Measurements from ENCODE around the gene NCOR2. TPM values are rescaled to one million over a fixed set of nuclear protein-coding genes. Genes with fewer than 3 reads are reported as not detected.

The NCOR2 gene
- total and polyA plus RNA-seq, 4 donors: 39.1 to 248 (median 124) TPM

- no peaks in the 10 kb centered on the region for H3K27me3 ChIP-seq (ENCODE audit: control insufficient read depth in 1 of 2, insufficient read depth in 2 of 2, low read length in 1 of 2)
- H3K36me3 ChIP-seq (ENCODE audit: control insufficient read depth in 1 of 2, insufficient read depth in 2 of 2, low read length in 1 of 2): no peaks in the 10 kb centered on the region
- H3K9me3 ChIP-seq (ENCODE audit: control insufficient read depth, low read length): no peaks in the 10 kb centered on the region
- DNase-seq (no peak), ATAC-seq (ENCODE audit: low FRiP score) (no peak)
- H3K27ac ChIP-seq (ENCODE audit: low read depth in 1 of 2, low read length in 2 of 2): no peak overlapping the region
- 29 to 31% methylated on average over 21 to 22 of the region's 22 CpGs for WGBS, 2 donors
- intact Hi-C loops (cut with DNase I): no loop called here
- H3K4me1 ChIP-seq (ENCODE audit: control insufficient read depth in 1 of 2, insufficient read depth in 2 of 2, low read length in 2 of 2): no peaks in the 10 kb centered on the region
- no peak overlapping the region for H3K4me3 ChIP-seq (ENCODE audit: low read length in 2 of 2)
Measured at GRCh38 chr12:124538194-124539082, 29.0 kb downstream of the NCOR2 start.

- H3K4me3 ChIP-seq (ENCODE audit: low read length in 2 of 2): no peak overlapping the region
- WGBS, 2 donors: 15 to 26% methylated on average over 12 of the region's 12 CpGs
- intact Hi-C loops (cut with DNase I): no loop called here
- no peak for DNase-seq
- no peaks in the 10 kb centered on the region for H3K9me3 ChIP-seq (ENCODE audit: control insufficient read depth, low read length)
- no peaks in the 10 kb centered on the region for H3K36me3 ChIP-seq (ENCODE audit: control insufficient read depth in 1 of 2, insufficient read depth in 2 of 2, low read length in 1 of 2)
- no peaks in the 10 kb centered on the region for H3K4me1 ChIP-seq (ENCODE audit: control insufficient read depth in 1 of 2, insufficient read depth in 2 of 2, low read length in 2 of 2)
- H3K27ac ChIP-seq (ENCODE audit: low read depth in 1 of 2, low read length in 2 of 2): no peak overlapping the region
- no peak for ATAC-seq (ENCODE audit: low FRiP score)
- H3K27me3 ChIP-seq (ENCODE audit: control insufficient read depth in 1 of 2, insufficient read depth in 2 of 2, low read length in 1 of 2): no peaks in the 10 kb centered on the region
Measured at GRCh38 chr12:124537525-124538193, 29.8 kb downstream of the NCOR2 start.

GRCh38 chr12:124536641-124537040 is 30.8 kb downstream of the NCOR2 start:
- no peak overlapping the region for H3K27ac ChIP-seq (ENCODE audit: low read depth in 1 of 2, low read length in 2 of 2)

GRCh38 chr12:124534776-124535740 is 32.4 kb downstream of the NCOR2 start:
- no peak overlapping the region for H3K27ac ChIP-seq (ENCODE audit: low read depth in 1 of 2, low read length in 2 of 2)
- WGBS, 2 donors: 87 to 89% methylated on average over 24 of the region's 24 CpGs
- ATAC-seq (ENCODE audit: low FRiP score) (no peak), DNase-seq (no peak)
- H3K27me3 ChIP-seq (ENCODE audit: control insufficient read depth in 1 of 2, insufficient read depth in 2 of 2, low read length in 1 of 2): no peaks in the 10 kb centered on the region
- H3K36me3 ChIP-seq (ENCODE audit: control insufficient read depth in 1 of 2, insufficient read depth in 2 of 2, low read length in 1 of 2): no peaks in the 10 kb centered on the region
- no peaks in the 10 kb centered on the region for H3K9me3 ChIP-seq (ENCODE audit: control insufficient read depth, low read length)
- no peaks in the 10 kb centered on the region for H3K4me1 ChIP-seq (ENCODE audit: control insufficient read depth in 1 of 2, insufficient read depth in 2 of 2, low read length in 2 of 2)
- no peak overlapping the region for H3K4me3 ChIP-seq (ENCODE audit: low read length in 2 of 2)
- intact Hi-C loops (cut with DNase I): no loop called here

More at GRCh38 chr12:124536641-124537040, 30.8 kb downstream of the NCOR2 start:
- 74 to 83% methylated on average over 9 of the region's 9 CpGs for WGBS, 2 donors
- Histone ChIP-seq H3K9me3 (ENCODE audit: control insufficient read depth, low read length) (no peaks in the 10 kb centered on the region), H3K36me3 (ENCODE audit: control insufficient read depth in 1 of 2, insufficient read depth in 2 of 2, low read length in 1 of 2) (no peaks in the 10 kb centered on the region), H3K4me1 (ENCODE audit: control insufficient read depth in 1 of 2, insufficient read depth in 2 of 2, low read length in 2 of 2) (no peaks in the 10 kb centered on the region), H3K4me3 (ENCODE audit: low read length in 2 of 2) (no peak overlapping the region), H3K27me3 (ENCODE audit: control insufficient read depth in 1 of 2, insufficient read depth in 2 of 2, low read length in 1 of 2) (no peaks in the 10 kb centered on the region)
- intact Hi-C loops (cut with DNase I): no loop called here
- ATAC-seq (ENCODE audit: low FRiP score) (no peak), DNase-seq (no peak)

GRCh38 chr12:124533456-124533855 is 34.0 kb downstream of the NCOR2 start:
- Histone ChIP-seq H3K27me3 (ENCODE audit: control insufficient read depth in 1 of 2, insufficient read depth in 2 of 2, low read length in 1 of 2) (no peaks in the 10 kb centered on the region), H3K4me3 (ENCODE audit: low read length in 2 of 2) (no peak overlapping the region), H3K9me3 (ENCODE audit: control insufficient read depth, low read length) (no peaks in the 10 kb centered on the region), H3K27ac (ENCODE audit: low read depth in 1 of 2, low read length in 2 of 2) (no peak overlapping the region), H3K36me3 (ENCODE audit: control insufficient read depth in 1 of 2, insufficient read depth in 2 of 2, low read length in 1 of 2) (no peaks in the 10 kb centered on the region), H3K4me1 (ENCODE audit: control insufficient read depth in 1 of 2, insufficient read depth in 2 of 2, low read length in 2 of 2) (no peaks in the 10 kb centered on the region)
- no peak for DNase-seq
- intact Hi-C loops (cut with DNase I): no loop called here
- WGBS, 2 donors: 90 to 91% methylated on average over 13 of the region's 13 CpGs
- ATAC-seq (ENCODE audit: low FRiP score): no peak

GRCh38 chr12:124532967-124533366 is 34.4 kb downstream of the NCOR2 start:
- WGBS, 2 donors: 73 to 88% methylated on average over 5 of the region's 5 CpGs
- no peak for ATAC-seq (ENCODE audit: low FRiP score)
- Histone ChIP-seq H3K9me3 (ENCODE audit: control insufficient read depth, low read length) (no peaks in the 10 kb centered on the region), H3K36me3 (ENCODE audit: control insufficient read depth in 1 of 2, insufficient read depth in 2 of 2, low read length in 1 of 2) (no peaks in the 10 kb centered on the region), H3K27ac (ENCODE audit: low read depth in 1 of 2, low read length in 2 of 2) (no peak overlapping the region), H3K27me3 (ENCODE audit: control insufficient read depth in 1 of 2, insufficient read depth in 2 of 2, low read length in 1 of 2) (no peaks in the 10 kb centered on the region), H3K4me3 (ENCODE audit: low read length in 2 of 2) (no peak overlapping the region), H3K4me1 (ENCODE audit: control insufficient read depth in 1 of 2, insufficient read depth in 2 of 2, low read length in 2 of 2) (no peaks in the 10 kb centered on the region)
- intact Hi-C loops (cut with DNase I): no loop called here
- DNase-seq: no peak

- DNase-seq (no peak), ATAC-seq (ENCODE audit: low FRiP score) (no peak)
- no peaks in the 10 kb centered on the region for H3K36me3 ChIP-seq (ENCODE audit: control insufficient read depth in 1 of 2, insufficient read depth in 2 of 2, low read length in 1 of 2)
- WGBS, 2 donors: 74 to 75% methylated on average over 13 to 14 of the region's 14 CpGs
- H3K27ac ChIP-seq (ENCODE audit: low read depth in 1 of 2, low read length in 2 of 2): no peak overlapping the region
- H3K27me3 ChIP-seq (ENCODE audit: control insufficient read depth in 1 of 2, insufficient read depth in 2 of 2, low read length in 1 of 2): no peaks in the 10 kb centered on the region
- H3K4me1 ChIP-seq (ENCODE audit: control insufficient read depth in 1 of 2, insufficient read depth in 2 of 2, low read length in 2 of 2): no peaks in the 10 kb centered on the region
- H3K9me3 ChIP-seq (ENCODE audit: control insufficient read depth, low read length): no peaks in the 10 kb centered on the region
- intact Hi-C loops (cut with DNase I): no loop called here
- no peak overlapping the region for H3K4me3 ChIP-seq (ENCODE audit: low read length in 2 of 2)
Measured at GRCh38 chr12:124532331-124532750, 35.1 kb downstream of the NCOR2 start.

- H3K9me3 ChIP-seq (ENCODE audit: control insufficient read depth, low read length): no peaks in the 10 kb centered on the region
- ATAC-seq (ENCODE audit: low FRiP score) (no peak), DNase-seq (no peak)
- no peak overlapping the region for H3K27ac ChIP-seq (ENCODE audit: low read depth in 1 of 2, low read length in 2 of 2)
- H3K27me3 ChIP-seq (ENCODE audit: control insufficient read depth in 1 of 2, insufficient read depth in 2 of 2, low read length in 1 of 2): no peaks in the 10 kb centered on the region
- no peaks in the 10 kb centered on the region for H3K4me1 ChIP-seq (ENCODE audit: control insufficient read depth in 1 of 2, insufficient read depth in 2 of 2, low read length in 2 of 2)
- no peak overlapping the region for H3K4me3 ChIP-seq (ENCODE audit: low read length in 2 of 2)
- intact Hi-C loops (cut with DNase I): no loop called here
- H3K36me3 ChIP-seq (ENCODE audit: control insufficient read depth in 1 of 2, insufficient read depth in 2 of 2, low read length in 1 of 2): no peaks in the 10 kb centered on the region
- 91 to 92% methylated on average over 11 of the region's 11 CpGs for WGBS, 2 donors
Measured at GRCh38 chr12:124531906-124532305, 35.5 kb downstream of the NCOR2 start.

All from aorta (tissue), 5 donors.